HCT116 (cell line): ENCODE results near the gene SDCCAG8. TPM values are rescaled to one million over a fixed set of nuclear protein-coding genes. Genes with fewer than 3 reads are reported as not detected.

Experiments
- ATAC-seq: fragments of 200-7000 bp; cut with Tn5 transposase; 2 replicates; pipeline ENCODE4 v1.9.1; 2020; ENCODE audit warnings: mild to moderate bottlenecking, moderate library complexity
- BruUV-seq: library from RNA; stranded (reverse); fragments of 400-500 nt; replicated peaks from 2 replicates; lab custom pipeline; 2021; lab: Mats Ljungman, UMichigan
- CTCF ChIA-PET: fragments of 300-600 bp; sonication (Branson Sonifier 250); formaldehyde crosslinking; loops from one replicate; lab custom pipeline; 2021; ENCODE audit warnings: antibody characterized with exemption; lab: Charles Lee
- POLR2A ChIA-PET: fragments of 300-600, 350-600 bp; sonication (Branson Sonifier 250); formaldehyde crosslinking; loops from one replicate; lab custom pipeline; 2021; ENCODE audit warnings: antibody characterized with exemption; lab: Charles Lee
- RAD21 ChIA-PET, 2 experiments: fragments of 300-600 bp; sonication (Branson Sonifier 250); formaldehyde crosslinking; loops; one replicate each; lab custom pipeline; 2023; ENCODE audit warnings: low total read pairs in 2 of 2; ENCODE audit not compliant: uncharacterized antibody in 2 of 2, unreplicated experiment in 2 of 2, low non-redundant PET in 1 of 2; lab: Charles Lee
- DNase-seq: peaks from one replicate; pipeline ENCODE4 v3.0.0-alpha.2; 2010; ENCODE audit warnings: low read depth, low spot score
- H2AFZ ChIP-seq: fragments of 200-600 bp; shearing (Covaris generic), sonication (generic); 2 replicates; pipeline ENCODE4 v1.6.1; 2017; ENCODE audit warnings: low read depth, mixed run types, mixed read lengths, antibody characterized with exemption, low read length; ENCODE audit not compliant: poor library complexity, severe bottlenecking
- H3K27ac ChIP-seq: 2 replicates; pipeline ENCODE4 v1.5.1; 2012; ENCODE audit warnings: low read depth, low read length
- H3K27me3 ChIP-seq: fragments of 200-600 bp; sonication (generic); 2 replicates; pipeline ENCODE4 v1.6.1; 2016; ENCODE audit warnings: mixed run types, low read length, mixed read lengths; ENCODE audit not compliant: insufficient read depth
- H3K36me3 ChIP-seq, 2 experiments: fragments of 200-500 bp in 1 of 2; fragments of 200-600 bp in 1 of 2; sonication (Bioruptor generic) in 1 of 2; sonication (generic) in 1 of 2; 2 replicates each; pipeline versions ENCODE4 v1.5.1 to v1.6.1; 2014 to 2016; ENCODE audit warnings: low read length in 2 of 2, inconsistent platforms in 1 of 2, mixed read lengths in 1 of 2, mixed run types in 1 of 2; ENCODE audit not compliant: insufficient read depth in 2 of 2, control insufficient read depth in 1 of 2
- H3K4me1 ChIP-seq, 2 experiments: fragments of 200-600 bp in 1 of 2; sonication (generic) in 1 of 2; 2 replicates each; pipeline versions ENCODE4 v1.5.1 to v1.6.1; 2012 to 2017; ENCODE audit warnings: low read length in 2 of 2, inconsistent platforms in 1 of 2, mild to moderate bottlenecking in 1 of 2, mixed read lengths in 1 of 2, mixed run types in 1 of 2, moderate library complexity in 1 of 2; ENCODE audit not compliant: insufficient read depth in 2 of 2, control insufficient read depth in 1 of 2
- H3K4me2 ChIP-seq: fragments of 200-600 bp; sonication (generic); 2 replicates; pipeline ENCODE4 v1.6.1; 2017; ENCODE audit warnings: mixed run types, low read length, mixed read lengths
- H3K4me3 ChIP-seq, 2 experiments: fragments of 200-600 bp in 1 of 2; sonication (generic) in 1 of 2; replicated peaks in 1 of 2; 2 replicates each; pipeline ENCODE4 v1.5.1; 2011 to 2016; ENCODE audit warnings: low read length in 2 of 2, control low read depth in 1 of 2, low read depth in 1 of 2, mild to moderate bottlenecking in 1 of 2, mixed read lengths in 1 of 2, mixed run types in 1 of 2
- H3K79me2 ChIP-seq: fragments of 200-600 bp; sonication (generic); 2 replicates; pipeline ENCODE4 v1.6.1; 2017; ENCODE audit warnings: mild to moderate bottlenecking, mixed run types, low read length, moderate library complexity, mixed read lengths; ENCODE audit not compliant: insufficient read depth
- H3K9ac ChIP-seq: fragments of 200-600 bp; sonication (generic); 2 replicates; pipeline ENCODE4 v1.6.1; 2016; ENCODE audit warnings: low read length, mixed read lengths
- H3K9me2 ChIP-seq: fragments of 200-600 bp; sonication (generic), shearing (Covaris generic); 2 replicates; pipeline ENCODE4 v1.6.1; 2017; ENCODE audit warnings: mixed run types, mild to moderate bottlenecking, moderate library complexity; ENCODE audit not compliant: insufficient read depth
- H3K9me3 ChIP-seq, 2 experiments: fragments of 200-500 bp in 1 of 2; fragments of 200-600 bp in 1 of 2; sonication (Bioruptor generic) in 1 of 2; sonication (generic) in 1 of 2; 2 replicates each; pipeline ENCODE4 v1.6.1; 2014 to 2017; ENCODE audit warnings: low read length in 2 of 2, mixed read lengths in 2 of 2, inconsistent platforms in 1 of 2, low read depth in 1 of 2, mild to moderate bottlenecking in 1 of 2, mixed run types in 1 of 2, moderate library complexity in 1 of 2; ENCODE audit not compliant: control insufficient read depth in 1 of 2, insufficient read depth in 1 of 2
- H4K20me1 ChIP-seq: fragments of 200-600 bp; sonication (generic), shearing (Covaris generic); 2 replicates; pipeline ENCODE4 v1.6.1; 2017; ENCODE audit warnings: mixed run types, mild to moderate bottlenecking, moderate library complexity; ENCODE audit not compliant: insufficient read depth
- CEBPB ChIP-seq: IDR thresholded peaks from 2 replicates; pipeline ENCODE4 v1.6.1; 2012; ENCODE audit warnings: low read depth
- ELF1 ChIP-seq: IDR thresholded peaks from 2 replicates; pipeline ENCODE4 v1.6.1; 2012; ENCODE audit warnings: low read depth, borderline replicate concordance
- EZH2 ChIP-seq: fragments of 200-600 bp; sonication (generic); IDR thresholded peaks from 2 replicates; pipeline ENCODE4 v1.6.1; 2017; ENCODE audit warnings: antibody characterized with exemption, mixed run types
- EZH2phosphoT487 ChIP-seq: fragments of 200-600 bp; IDR thresholded peaks from 2 replicates; pipeline ENCODE4 v1.6.1; 2018; ENCODE audit warnings: antibody characterized with exemption, borderline replicate concordance
- FOSL1 ChIP-seq: IDR thresholded peaks from 2 replicates; pipeline ENCODE4 v1.6.1; 2012; ENCODE audit warnings: low read depth
- JUND ChIP-seq: IDR thresholded peaks from 2 replicates; pipeline ENCODE4 v1.6.1; 2012
- POLR2A ChIP-seq: IDR thresholded peaks from 2 replicates; pipeline ENCODE4 v1.7.0; 2011; ENCODE audit warnings: borderline replicate concordance; ENCODE audit not compliant: insufficient read depth, insufficient read length; ENCODE audit errors: extremely low read depth
- POLR2AphosphoS5 ChIP-seq: IDR thresholded peaks from 2 replicates; pipeline ENCODE4 v1.6.1; 2011; ENCODE audit warnings: mild to moderate bottlenecking, low read depth, low read length, moderate library complexity
- RAD21 ChIP-seq: IDR thresholded peaks from 2 replicates; pipeline ENCODE4 v1.6.1; 2012; ENCODE audit warnings: low read depth, mild to moderate bottlenecking
- SIN3A ChIP-seq: IDR thresholded peaks from 2 replicates; pipeline ENCODE4 v1.6.1; 2012; ENCODE audit warnings: low read depth
- SP1 ChIP-seq: IDR thresholded peaks from 2 replicates; pipeline ENCODE4 v1.6.1; 2012; ENCODE audit warnings: low read depth
- SRF ChIP-seq: IDR thresholded peaks from 2 replicates; pipeline ENCODE4 v1.6.1; 2012; ENCODE audit warnings: low read depth
- ZNF274 ChIP-seq: fragments of 200-500 bp; sonication (Bioruptor generic); IDR thresholded peaks from 2 replicates; pipeline ENCODE4 v1.6.1; 2014; ENCODE audit warnings: mild to moderate bottlenecking, low read depth, low read length, inconsistent platforms
- intact Hi-C: fragments of 100-400 bp; cut with micrococcal nuclease; formaldehyde crosslinking; loops from 2 replicates; pipeline ENCODE4 v1.10.0; 2022
- total RNA-seq: library from RNA; stranded (reverse); gene quantifications from one replicate; pipeline ENCODE4 v1.2.1, GENCODE V29; 2021; ENCODE audit not compliant: unreplicated experiment
- TF ChIP-seq, protein P1 (sequence below): IDR thresholded peaks from 2 replicates; pipeline ENCODE4 v1.6.1; 2012
- TF ChIP-seq, protein P2 (sequence below): IDR thresholded peaks from 2 replicates; pipeline ENCODE4 v1.6.1; 2012
- TF ChIP-seq, protein P3 (sequence below), 3 experiments: fragments of 200-600 bp in 1 of 3; sonication (generic) in 1 of 3; IDR thresholded peaks in 2 of 3; conservative IDR thresholded peaks in 1 of 3; 2 replicates each; pipeline ENCODE4 v1.5.1; 2012 to 2017; ENCODE audit warnings: low read depth in 2 of 3, low read length in 2 of 3, antibody characterized with exemption in 1 of 3, borderline replicate concordance in 1 of 3, control low read depth in 1 of 3, mild to moderate bottlenecking in 1 of 3, mixed read lengths in 1 of 3, mixed run types in 1 of 3, moderate library complexity in 1 of 3; ENCODE audit not compliant: insufficient read depth in 1 of 3
- TF ChIP-seq, protein P4 (sequence below): IDR thresholded peaks from 2 replicates; pipeline ENCODE4 v1.6.1; 2011; ENCODE audit warnings: mild to moderate bottlenecking, low read length, moderate library complexity; ENCODE audit not compliant: insufficient replicate concordance; ENCODE audit errors: extremely low read depth
- TF ChIP-seq, protein P5 (sequence below): IDR thresholded peaks from 2 replicates; pipeline ENCODE4 v1.6.1; 2012; ENCODE audit warnings: low read depth

SDCCAG8 gene
- total RNA-seq, 1 experiment from 2014 or later: 38.2 TPM

DNA sequence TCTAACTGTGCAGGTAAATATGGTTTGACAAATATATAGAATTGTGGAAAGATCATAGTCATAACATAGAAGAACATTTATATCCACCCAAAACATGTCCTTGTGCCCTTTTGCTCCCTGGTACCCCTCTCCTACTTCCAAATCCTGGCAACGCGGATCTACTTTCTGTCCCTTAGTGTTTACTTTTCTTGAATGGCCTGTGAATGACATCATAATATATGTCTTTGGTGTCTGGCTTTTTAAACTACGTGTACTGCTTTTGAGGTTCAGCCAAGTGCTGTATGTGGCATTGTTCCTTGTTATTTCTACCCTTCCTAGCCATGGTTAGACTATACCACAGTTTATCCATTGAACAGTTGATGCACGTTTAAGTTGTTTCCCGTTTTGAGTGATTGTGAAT is 155.6 kb downstream of the SDCCAG8 start:
- ChIA-PET POLR2A (no interaction called here), CTCF (no interaction called here), RAD21 (no interaction called here)
- Histone ChIP-seq H3K9ac (no peak overlapping the region), H3K4me3 (no peak overlapping the region), H2AFZ (no peak overlapping the region), H3K36me3 (no peaks in the 10 kb centered on the region), H3K9me3 (no peaks in the 10 kb centered on the region), H3K9me2 (no peaks in the 10 kb centered on the region), H3K27ac (no peak overlapping the region), H4K20me1 (no peaks in the 10 kb centered on the region), H3K27me3 (no peaks in the 10 kb centered on the region), H3K79me2 (no peaks in the 10 kb centered on the region), H3K4me1 (no peaks in the 10 kb centered on the region), H3K4me2 (no peak overlapping the region)
- TF ChIP-seq, protein P1, sequence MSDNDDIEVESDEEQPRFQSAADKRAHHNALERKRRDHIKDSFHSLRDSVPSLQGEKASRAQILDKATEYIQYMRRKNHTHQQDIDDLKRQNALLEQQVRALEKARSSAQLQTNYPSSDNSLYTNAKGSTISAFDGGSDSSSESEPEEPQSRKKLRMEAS: no peak
- no peak for TF ChIP-seq JUND
- TF ChIP-seq SIN3A: no peak
- TF ChIP-seq RAD21: no peak
- TF ChIP-seq POLR2AphosphoS5: no peak
- TF ChIP-seq, protein P2, sequence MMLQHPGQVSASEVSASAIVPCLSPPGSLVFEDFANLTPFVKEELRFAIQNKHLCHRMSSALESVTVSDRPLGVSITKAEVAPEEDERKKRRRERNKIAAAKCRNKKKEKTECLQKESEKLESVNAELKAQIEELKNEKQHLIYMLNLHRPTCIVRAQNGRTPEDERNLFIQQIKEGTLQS: no peak
- no peak for TF ChIP-seq SRF
- TF ChIP-seq FOSL1: no peak
- no peak for TF ChIP-seq EZH2phosphoT487
- TF ChIP-seq ELF1: no peak
- no peak for TF ChIP-seq SP1
- TF ChIP-seq, protein P3, sequence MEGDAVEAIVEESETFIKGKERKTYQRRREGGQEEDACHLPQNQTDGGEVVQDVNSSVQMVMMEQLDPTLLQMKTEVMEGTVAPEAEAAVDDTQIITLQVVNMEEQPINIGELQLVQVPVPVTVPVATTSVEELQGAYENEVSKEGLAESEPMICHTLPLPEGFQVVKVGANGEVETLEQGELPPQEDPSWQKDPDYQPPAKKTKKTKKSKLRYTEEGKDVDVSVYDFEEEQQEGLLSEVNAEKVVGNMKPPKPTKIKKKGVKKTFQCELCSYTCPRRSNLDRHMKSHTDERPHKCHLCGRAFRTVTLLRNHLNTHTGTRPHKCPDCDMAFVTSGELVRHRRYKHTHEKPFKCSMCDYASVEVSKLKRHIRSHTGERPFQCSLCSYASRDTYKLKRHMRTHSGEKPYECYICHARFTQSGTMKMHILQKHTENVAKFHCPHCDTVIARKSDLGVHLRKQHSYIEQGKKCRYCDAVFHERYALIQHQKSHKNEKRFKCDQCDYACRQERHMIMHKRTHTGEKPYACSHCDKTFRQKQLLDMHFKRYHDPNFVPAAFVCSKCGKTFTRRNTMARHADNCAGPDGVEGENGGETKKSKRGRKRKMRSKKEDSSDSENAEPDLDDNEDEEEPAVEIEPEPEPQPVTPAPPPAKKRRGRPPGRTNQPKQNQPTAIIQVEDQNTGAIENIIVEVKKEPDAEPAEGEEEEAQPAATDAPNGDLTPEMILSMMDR (IDR thresholded peaks at IDR 0.05 in 2 of 3, conservative IDR thresholded peaks at IDR 0.05 in 1 of 3; ENCODE audit: borderline replicate concordance in 1 of 3, insufficient read depth in 1 of 3, low read depth in 2 of 3, low read length in 2 of 3): no peak
- TF ChIP-seq ZNF274: no peak
- no peak for TF ChIP-seq CEBPB
- no peak for TF ChIP-seq POLR2A
- TF ChIP-seq, protein P4, sequence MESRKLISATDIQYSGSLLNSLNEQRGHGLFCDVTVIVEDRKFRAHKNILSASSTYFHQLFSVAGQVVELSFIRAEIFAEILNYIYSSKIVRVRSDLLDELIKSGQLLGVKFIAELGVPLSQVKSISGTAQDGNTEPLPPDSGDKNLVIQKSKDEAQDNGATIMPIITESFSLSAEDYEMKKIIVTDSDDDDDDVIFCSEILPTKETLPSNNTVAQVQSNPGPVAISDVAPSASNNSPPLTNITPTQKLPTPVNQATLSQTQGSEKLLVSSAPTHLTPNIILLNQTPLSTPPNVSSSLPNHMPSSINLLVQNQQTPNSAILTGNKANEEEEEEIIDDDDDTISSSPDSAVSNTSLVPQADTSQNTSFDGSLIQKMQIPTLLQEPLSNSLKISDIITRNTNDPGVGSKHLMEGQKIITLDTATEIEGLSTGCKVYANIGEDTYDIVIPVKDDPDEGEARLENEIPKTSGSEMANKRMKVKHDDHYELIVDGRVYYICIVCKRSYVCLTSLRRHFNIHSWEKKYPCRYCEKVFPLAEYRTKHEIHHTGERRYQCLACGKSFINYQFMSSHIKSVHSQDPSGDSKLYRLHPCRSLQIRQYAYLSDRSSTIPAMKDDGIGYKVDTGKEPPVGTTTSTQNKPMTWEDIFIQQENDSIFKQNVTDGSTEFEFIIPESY: no peak
- TF ChIP-seq, protein P5, sequence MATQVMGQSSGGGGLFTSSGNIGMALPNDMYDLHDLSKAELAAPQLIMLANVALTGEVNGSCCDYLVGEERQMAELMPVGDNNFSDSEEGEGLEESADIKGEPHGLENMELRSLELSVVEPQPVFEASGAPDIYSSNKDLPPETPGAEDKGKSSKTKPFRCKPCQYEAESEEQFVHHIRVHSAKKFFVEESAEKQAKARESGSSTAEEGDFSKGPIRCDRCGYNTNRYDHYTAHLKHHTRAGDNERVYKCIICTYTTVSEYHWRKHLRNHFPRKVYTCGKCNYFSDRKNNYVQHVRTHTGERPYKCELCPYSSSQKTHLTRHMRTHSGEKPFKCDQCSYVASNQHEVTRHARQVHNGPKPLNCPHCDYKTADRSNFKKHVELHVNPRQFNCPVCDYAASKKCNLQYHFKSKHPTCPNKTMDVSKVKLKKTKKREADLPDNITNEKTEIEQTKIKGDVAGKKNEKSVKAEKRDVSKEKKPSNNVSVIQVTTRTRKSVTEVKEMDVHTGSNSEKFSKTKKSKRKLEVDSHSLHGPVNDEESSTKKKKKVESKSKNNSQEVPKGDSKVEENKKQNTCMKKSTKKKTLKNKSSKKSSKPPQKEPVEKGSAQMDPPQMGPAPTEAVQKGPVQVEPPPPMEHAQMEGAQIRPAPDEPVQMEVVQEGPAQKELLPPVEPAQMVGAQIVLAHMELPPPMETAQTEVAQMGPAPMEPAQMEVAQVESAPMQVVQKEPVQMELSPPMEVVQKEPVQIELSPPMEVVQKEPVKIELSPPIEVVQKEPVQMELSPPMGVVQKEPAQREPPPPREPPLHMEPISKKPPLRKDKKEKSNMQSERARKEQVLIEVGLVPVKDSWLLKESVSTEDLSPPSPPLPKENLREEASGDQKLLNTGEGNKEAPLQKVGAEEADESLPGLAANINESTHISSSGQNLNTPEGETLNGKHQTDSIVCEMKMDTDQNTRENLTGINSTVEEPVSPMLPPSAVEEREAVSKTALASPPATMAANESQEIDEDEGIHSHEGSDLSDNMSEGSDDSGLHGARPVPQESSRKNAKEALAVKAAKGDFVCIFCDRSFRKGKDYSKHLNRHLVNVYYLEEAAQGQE: no peak
- TF ChIP-seq EZH2: no peak
- intact Hi-C loops: no loop called here
- ATAC-seq (no peak), DNase-seq (no peak)
- BruUV-seq: no TSS peak
